ENCODE results near the gene CCL21.

CCL21 gene

GRCh38 chr9:34689116-34689470 lies 20.8 kb downstream of the CCL21 start:
- H3K36me3 ChIP-seq (ENCODE audit: control insufficient read depth, insufficient read depth, low read length), result no peaks in the 10 kb centered on the region
- no peaks in the 10 kb centered on the region for H3K9me3 ChIP-seq (ENCODE audit: control insufficient read depth, low read length)
- WGBS, 2 experiments, result 90 to 92% methylated on average over 4 of the region's 4 CpGs
- no peaks in the 10 kb centered on the region for H3K27me3 ChIP-seq (ENCODE audit: control insufficient read depth, insufficient read depth, low read length, poor library complexity, severe bottlenecking)
- H3K4me1 ChIP-seq (ENCODE audit: control insufficient read depth, insufficient read depth, low read length), result no peaks in the 10 kb centered on the region
- no peak overlapping the region for H3K4me3 ChIP-seq (ENCODE audit: insufficient read depth, low read depth, low read length)
- no peak overlapping the region for H3K27ac ChIP-seq (ENCODE audit: insufficient read depth, low read depth, low read length, poor library complexity, severe bottlenecking)

- no peaks in the 10 kb centered on the region for H3K4me1 ChIP-seq (ENCODE audit: control insufficient read depth, insufficient read depth, low read length)
- no peak overlapping the region for H3K27ac ChIP-seq (ENCODE audit: insufficient read depth, low read depth, low read length, poor library complexity, severe bottlenecking)
- H3K9me3 ChIP-seq (ENCODE audit: control insufficient read depth, low read length), result no peaks in the 10 kb centered on the region
- no peaks in the 10 kb centered on the region for H3K27me3 ChIP-seq (ENCODE audit: control insufficient read depth, insufficient read depth, low read length, poor library complexity, severe bottlenecking)
- H3K4me3 ChIP-seq (ENCODE audit: insufficient read depth, low read depth, low read length), result no peak overlapping the region
- no peaks in the 10 kb centered on the region for H3K36me3 ChIP-seq (ENCODE audit: control insufficient read depth, insufficient read depth, low read length)
- WGBS, 2 experiments, result 92 to 93% methylated on average over 5 of the region's 5 CpGs
These were observed 21.4 kb downstream of the CCL21 start for GRCh38 chr9:34688329-34689115.

GRCh38 chr9:34687276-34688030 lies 22.5 kb downstream of the CCL21 start:
- Histone ChIP-seq H3K27me3 (ENCODE audit: control insufficient read depth, insufficient read depth, low read length, poor library complexity, severe bottlenecking) (no peaks in the 10 kb centered on the region), H3K4me1 (ENCODE audit: control insufficient read depth, insufficient read depth, low read length) (no peaks in the 10 kb centered on the region), H3K9me3 (ENCODE audit: control insufficient read depth, low read length) (no peaks in the 10 kb centered on the region), H3K27ac (ENCODE audit: insufficient read depth, low read depth, low read length, poor library complexity, severe bottlenecking) (no peak overlapping the region), H3K4me3 (ENCODE audit: insufficient read depth, low read depth, low read length) (no peak overlapping the region), H3K36me3 (ENCODE audit: control insufficient read depth, insufficient read depth, low read length) (no peaks in the 10 kb centered on the region)
- WGBS, 2 experiments, result 87 to 91% methylated on average over 10 of the region's 10 CpGs

- Histone ChIP-seq H3K36me3 (ENCODE audit: control insufficient read depth, insufficient read depth, low read length) (no peaks in the 10 kb centered on the region), H3K27ac (ENCODE audit: insufficient read depth, low read depth, low read length, poor library complexity, severe bottlenecking) (no peak overlapping the region), H3K4me3 (ENCODE audit: insufficient read depth, low read depth, low read length) (no peak overlapping the region), H3K9me3 (ENCODE audit: control insufficient read depth, low read length) (no peaks in the 10 kb centered on the region), H3K27me3 (ENCODE audit: control insufficient read depth, insufficient read depth, low read length, poor library complexity, severe bottlenecking) (no peaks in the 10 kb centered on the region), H3K4me1 (ENCODE audit: control insufficient read depth, insufficient read depth, low read length) (no peaks in the 10 kb centered on the region)
- WGBS, 2 experiments, result 93 to 95% methylated on average over 1 of the region's 1 CpG
These were observed 23.2 kb downstream of the CCL21 start for GRCh38 chr9:34686732-34687131.

- Histone ChIP-seq H3K4me3 (ENCODE audit: insufficient read depth, low read depth, low read length) (no peak overlapping the region), H3K36me3 (ENCODE audit: control insufficient read depth, insufficient read depth, low read length) (no peaks in the 10 kb centered on the region), H3K27ac (ENCODE audit: insufficient read depth, low read depth, low read length, poor library complexity, severe bottlenecking) (no peak overlapping the region), H3K27me3 (ENCODE audit: control insufficient read depth, insufficient read depth, low read length, poor library complexity, severe bottlenecking) (no peaks in the 10 kb centered on the region), H3K9me3 (ENCODE audit: control insufficient read depth, low read length) (no peaks in the 10 kb centered on the region), H3K4me1 (ENCODE audit: control insufficient read depth, insufficient read depth, low read length) (no peaks in the 10 kb centered on the region)
- 96% methylated on average over 5 of the region's 5 CpGs for WGBS, 2 experiments
These were observed 23.7 kb downstream of the CCL21 start for GRCh38 chr9:34686231-34686630.

GRCh38 chr9:34685591-34685990 lies 24.3 kb downstream of the CCL21 start:
- no peaks in the 10 kb centered on the region for H3K9me3 ChIP-seq (ENCODE audit: control insufficient read depth, low read length)
- no peak overlapping the region for H3K4me3 ChIP-seq (ENCODE audit: insufficient read depth, low read depth, low read length)
- H3K27me3 ChIP-seq (ENCODE audit: control insufficient read depth, insufficient read depth, low read length, poor library complexity, severe bottlenecking), result no peaks in the 10 kb centered on the region
- no peak overlapping the region for H3K27ac ChIP-seq (ENCODE audit: insufficient read depth, low read depth, low read length, poor library complexity, severe bottlenecking)
- H3K36me3 ChIP-seq (ENCODE audit: control insufficient read depth, insufficient read depth, low read length), result no peaks in the 10 kb centered on the region
- no peaks in the 10 kb centered on the region for H3K4me1 ChIP-seq (ENCODE audit: control insufficient read depth, insufficient read depth, low read length)
- WGBS, 2 experiments, result 96% methylated on average over 4 of the region's 4 CpGs

- H3K36me3 ChIP-seq (ENCODE audit: control insufficient read depth, insufficient read depth, low read length), result no peaks in the 10 kb centered on the region
- WGBS, 2 experiments, result 93% methylated on average over 4 of the region's 4 CpGs
- no peaks in the 10 kb centered on the region for H3K27me3 ChIP-seq (ENCODE audit: control insufficient read depth, insufficient read depth, low read length, poor library complexity, severe bottlenecking)
- H3K4me1 ChIP-seq (ENCODE audit: control insufficient read depth, insufficient read depth, low read length), result no peaks in the 10 kb centered on the region
- H3K4me3 ChIP-seq (ENCODE audit: insufficient read depth, low read depth, low read length), result no peak overlapping the region
- no peaks in the 10 kb centered on the region for H3K9me3 ChIP-seq (ENCODE audit: control insufficient read depth, low read length)
- H3K27ac ChIP-seq (ENCODE audit: insufficient read depth, low read depth, low read length, poor library complexity, severe bottlenecking), result no peak overlapping the region
These were observed 25.1 kb downstream of the CCL21 start for GRCh38 chr9:34684816-34685215.

GRCh38 chr9:34684145-34684544 lies 25.8 kb downstream of the CCL21 start:
- H3K27ac ChIP-seq (ENCODE audit: insufficient read depth, low read depth, low read length, poor library complexity, severe bottlenecking), result no peak overlapping the region
- 93 to 95% methylated on average over 4 of the region's 4 CpGs for WGBS, 2 experiments
- no peaks in the 10 kb centered on the region for H3K4me1 ChIP-seq (ENCODE audit: control insufficient read depth, insufficient read depth, low read length)
- no peaks in the 10 kb centered on the region for H3K36me3 ChIP-seq (ENCODE audit: control insufficient read depth, insufficient read depth, low read length)
- H3K9me3 ChIP-seq (ENCODE audit: control insufficient read depth, low read length), result no peaks in the 10 kb centered on the region
- H3K27me3 ChIP-seq (ENCODE audit: control insufficient read depth, insufficient read depth, low read length, poor library complexity, severe bottlenecking), result no peaks in the 10 kb centered on the region
- H3K4me3 ChIP-seq (ENCODE audit: insufficient read depth, low read depth, low read length), result no peak overlapping the region

- Histone ChIP-seq H3K36me3 (ENCODE audit: control insufficient read depth, insufficient read depth, low read length) (no peaks in the 10 kb centered on the region), H3K4me1 (ENCODE audit: control insufficient read depth, insufficient read depth, low read length) (peaks cover 2% of the 10 kb centered on the region), H3K9me3 (ENCODE audit: control insufficient read depth, low read length) (no peaks in the 10 kb centered on the region), H3K4me3 (ENCODE audit: insufficient read depth, low read depth, low read length) (no peak overlapping the region), H3K27me3 (ENCODE audit: control insufficient read depth, insufficient read depth, low read length, poor library complexity, severe bottlenecking) (no peaks in the 10 kb centered on the region), H3K27ac (ENCODE audit: insufficient read depth, low read depth, low read length, poor library complexity, severe bottlenecking) (no peak overlapping the region)
- 95 to 97% methylated on average over 2 of the region's 2 CpGs for WGBS, 2 experiments
These were observed 34.1 kb downstream of the CCL21 start for GRCh38 chr9:34675869-34676268.

- Histone ChIP-seq H3K36me3 (ENCODE audit: control insufficient read depth, insufficient read depth, low read length) (no peaks in the 10 kb centered on the region), H3K27me3 (ENCODE audit: control insufficient read depth, insufficient read depth, low read length, poor library complexity, severe bottlenecking) (no peaks in the 10 kb centered on the region), H3K27ac (ENCODE audit: insufficient read depth, low read depth, low read length, poor library complexity, severe bottlenecking) (no peak overlapping the region), H3K9me3 (ENCODE audit: control insufficient read depth, low read length) (no peaks in the 10 kb centered on the region), H3K4me3 (ENCODE audit: insufficient read depth, low read depth, low read length) (no peak overlapping the region), H3K4me1 (ENCODE audit: control insufficient read depth, insufficient read depth, low read length) (peaks cover 2% of the 10 kb centered on the region)
- 23 to 27% methylated on average over 10 of the region's 10 CpGs for WGBS, 2 experiments
These were observed 34.8 kb downstream of the CCL21 start for GRCh38 chr9:34675048-34675714.

All from ectodermal cell (in vitro differentiated cells).